ENCODE data around the gene YTHDC2.

The YTHDC2 gene

GRCh38 chr5:113607361-113607760, 93.9 kb downstream of the YTHDC2 start:
- DNase-seq, result peak; percentile 62

- peak; percentile 70 for DNase-seq
These were observed 94.7 kb downstream of the YTHDC2 start for GRCh38 chr5:113608113-113608596.

DNA sequence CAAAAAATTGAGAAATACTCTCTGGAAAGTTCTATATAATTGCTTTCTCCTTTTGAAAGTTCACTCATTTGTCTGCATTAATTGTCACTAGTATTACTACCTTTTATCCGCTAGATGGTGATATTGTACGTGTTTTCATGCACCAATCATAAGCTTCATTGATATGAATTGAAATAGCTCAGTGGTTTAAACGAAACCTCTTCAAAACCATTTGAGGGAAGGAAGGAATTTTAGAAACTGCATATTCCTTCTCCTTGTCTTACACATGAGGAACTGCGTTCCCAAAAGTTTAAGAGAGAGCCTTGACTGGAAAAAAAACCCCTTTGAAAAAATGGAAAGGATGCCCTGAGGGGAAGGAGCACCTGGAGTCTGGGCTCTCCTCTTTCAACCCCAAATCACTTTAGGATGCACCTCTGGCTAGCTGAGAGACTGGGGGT, 98.6 kb downstream of the YTHDC2 start:
- peak; percentile 64 for DNase-seq

DNA sequence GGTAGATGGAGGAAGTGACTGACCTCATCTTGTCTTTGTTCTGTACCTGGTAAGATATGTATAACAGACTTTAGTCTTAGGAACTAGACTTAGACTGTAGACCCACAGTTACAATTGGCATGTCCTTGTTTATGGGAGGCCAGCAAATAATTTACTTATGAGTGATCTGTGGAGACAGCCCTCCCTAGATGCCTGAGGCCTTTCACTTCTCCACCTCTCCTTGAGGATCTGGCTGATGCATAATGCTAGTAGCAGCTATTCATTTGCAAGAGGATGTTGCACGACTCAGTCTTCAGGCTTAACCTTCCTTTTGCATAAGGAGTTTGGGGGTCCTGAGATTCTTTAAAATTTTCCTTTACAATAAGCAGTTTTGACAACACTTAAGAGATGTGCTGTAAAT, 100.7 kb downstream of the YTHDC2 start:
- no peak for DNase-seq

DNA sequence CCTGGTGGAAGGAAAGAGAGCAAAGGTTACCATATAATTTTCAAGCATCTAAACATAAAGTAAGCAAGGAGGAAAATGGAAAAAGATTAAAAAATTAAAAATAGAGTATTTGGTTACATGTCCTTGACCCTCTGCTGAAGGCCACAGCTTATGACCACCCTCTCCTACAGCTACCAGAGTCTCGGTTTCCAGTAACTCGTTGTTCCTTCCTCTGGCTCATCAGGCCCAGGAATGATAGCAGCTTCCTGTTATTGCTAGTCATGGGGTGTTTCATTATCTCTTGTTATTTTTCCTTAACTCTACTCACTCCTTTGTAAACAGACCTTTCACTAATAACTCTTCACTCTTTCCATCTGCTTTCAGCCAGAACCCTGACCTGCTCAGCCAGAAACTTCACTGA, 102.2 kb downstream of the YTHDC2 start:
- no peak for DNase-seq

DNA sequence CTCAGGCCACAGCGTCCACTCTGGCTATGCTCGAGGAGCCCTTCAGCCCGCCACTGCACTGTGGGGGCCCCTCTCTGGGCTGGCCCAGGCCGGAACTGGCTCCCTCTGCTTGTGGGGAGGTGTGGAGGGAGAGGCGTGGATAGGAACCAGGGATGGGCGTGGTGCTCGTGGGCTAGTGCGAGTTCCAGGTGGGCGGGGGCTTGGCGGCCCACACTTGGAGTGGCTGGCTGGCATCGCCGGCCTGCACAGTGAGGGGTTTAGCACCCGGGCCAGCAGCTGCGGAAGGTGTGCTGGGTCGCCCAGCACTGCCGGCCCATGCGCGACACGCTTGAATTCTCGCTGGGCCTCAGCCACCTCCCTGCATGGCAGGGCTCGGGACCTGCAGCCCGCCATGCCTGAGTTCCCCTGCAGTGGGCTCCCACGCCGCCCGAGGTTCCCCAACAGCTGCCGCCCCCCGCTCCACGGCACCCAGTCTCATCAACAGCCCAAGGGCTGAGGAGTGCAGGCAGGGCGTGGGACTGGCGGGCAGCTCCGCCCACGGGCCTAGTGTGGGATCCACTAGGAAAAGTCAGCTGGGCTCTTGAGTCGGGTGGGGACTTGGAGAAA, 103.8 kb downstream of the YTHDC2 start:
- no peak for DNase-seq

DNA sequence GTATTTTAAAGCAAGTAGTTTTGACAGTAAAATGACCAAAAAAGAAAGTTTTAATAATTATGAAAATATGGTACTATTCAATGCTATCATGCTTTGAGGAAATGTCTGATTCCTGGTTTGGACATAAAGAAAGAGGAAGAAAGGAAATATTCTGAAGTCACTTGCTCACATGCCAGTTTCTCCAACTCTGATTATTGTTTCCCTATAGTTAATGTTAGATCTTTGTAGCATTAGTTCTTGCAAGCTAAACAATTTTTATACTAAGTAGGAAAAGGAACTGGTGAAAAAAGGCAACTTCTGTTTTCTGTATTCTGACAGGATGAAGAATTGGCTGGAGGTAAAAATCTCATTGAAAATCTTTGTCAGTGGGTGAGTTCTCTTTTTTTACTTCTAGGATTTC, 119.5 kb downstream of the YTHDC2 start:
- peak; percentile 10 for DNase-seq

DNA sequence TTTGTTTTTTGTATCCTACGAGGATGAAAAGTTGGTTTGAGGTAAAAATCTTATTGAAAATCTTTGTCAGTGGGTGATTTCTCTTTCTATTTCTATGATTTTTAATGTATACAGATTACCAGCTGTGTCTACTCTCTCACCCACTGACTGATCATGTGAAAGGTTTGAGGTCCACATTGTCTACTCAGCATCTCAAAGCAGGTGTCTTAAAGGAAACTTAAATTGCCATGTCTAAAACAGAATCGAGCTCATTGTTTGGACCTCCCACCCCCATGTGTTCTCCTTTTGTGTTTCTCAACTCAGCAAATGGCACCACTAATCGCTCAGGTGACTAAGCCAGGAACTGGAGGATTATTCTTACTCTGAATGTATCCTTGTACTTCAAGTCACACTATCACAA, 121.5 kb downstream of the YTHDC2 start:
- DNase-seq, result no peak

- DNase-seq, result no peak
These were observed 128.2 kb downstream of the YTHDC2 start for GRCh38 chr5:113641715-113642114.
